H1 (cell line): ENCODE measurements around the gene CLUH. TPM values are rescaled to one million over a fixed set of nuclear protein-coding genes. Genes with fewer than 3 reads are reported as not detected.

Source experiments
- CTCF ChIA-PET: fragments of 300-600 bp; sonication (Branson Sonifier 250); formaldehyde crosslinking; loops from one replicate; lab custom pipeline; 2021; ENCODE audit not compliant: partially characterized antibody; lab: Charles Lee
- POLR2A ChIA-PET: fragments of 300-600 bp; sonication (Branson Sonifier 250); formaldehyde crosslinking; loops from one replicate; lab custom pipeline; 2021; ENCODE audit warnings: inconsistent platforms; ENCODE audit not compliant: partially characterized antibody; lab: Charles Lee
- DNase-seq, 2 experiments: peaks; one replicate each; pipeline versions ENCODE4 v3.0.0 to v3.0.0-alpha.2; 2010 to 2022; ENCODE audit warnings: low spot score in 2 of 2, low read depth in 1 of 2, mixed read lengths in 1 of 2
- FAIRE-seq: peaks from 2 replicates; lab custom pipeline; 2011; peaks lifted over from hg19 to GRCh38; lab: Jason Lieb, UNC
- H2AFZ ChIP-seq: 2 replicates; pipeline ENCODE4 v1.8.1; 2012; ENCODE audit warnings: low read length, inconsistent platforms
- H2AK5ac ChIP-seq: 2 replicates; pipeline ENCODE4 v1.6.1; 2013; ENCODE audit warnings: low read depth, low read length
- H2BK120ac ChIP-seq: replicated peaks from 2 replicates; pipeline ENCODE3; 2013; ENCODE audit warnings: low read depth, low read length, inconsistent platforms
- H2BK12ac ChIP-seq: 2 replicates; pipeline ENCODE4 v1.6.1; 2013; ENCODE audit warnings: low read depth, low read length
- H2BK15ac ChIP-seq: 2 replicates; pipeline ENCODE4 v1.6.1; 2013; ENCODE audit warnings: low read length
- H2BK20ac ChIP-seq: 2 replicates; pipeline ENCODE4 v1.6.1; 2013; ENCODE audit warnings: low read length
- H2BK5ac ChIP-seq: 2 replicates; pipeline ENCODE4 v1.6.1; 2013; ENCODE audit warnings: low read depth, low read length
- H3K14ac ChIP-seq: 2 replicates; pipeline ENCODE4 v1.6.1; 2013; ENCODE audit warnings: inconsistent platforms; ENCODE audit not compliant: insufficient read length
- H3K18ac ChIP-seq: 2 replicates; pipeline ENCODE4 v1.6.1; 2013; ENCODE audit warnings: low read length; ENCODE audit errors: extremely low read depth
- H3K23ac ChIP-seq: 2 replicates; pipeline ENCODE4 v1.6.1; 2013; ENCODE audit warnings: inconsistent platforms; ENCODE audit not compliant: insufficient read length
- H3K23me2 ChIP-seq: 2 replicates; pipeline ENCODE4 v1.6.1; 2013; ENCODE audit warnings: low read depth, low read length
- H3K27ac ChIP-seq: 2 replicates; pipeline ENCODE4 v1.6.1; 2011; ENCODE audit warnings: low read depth, low read length, inconsistent platforms
- H3K27me3 ChIP-seq, 4 experiments: replicated peaks in 1 of 4; 1 replicate in 1 of 4; 2 replicates in 3 of 4; pipeline versions ENCODE4 v1.6.1 to v1.8.1; 2011 to 2013; ENCODE audit warnings: low read length in 3 of 4, mild to moderate bottlenecking in 3 of 4, inconsistent platforms in 2 of 4, mixed read lengths in 2 of 4, moderate library complexity in 1 of 4; ENCODE audit not compliant: control insufficient read depth in 3 of 4, insufficient read depth in 3 of 4; ENCODE audit errors: extremely low read depth in 1 of 4
- H3K36me3 ChIP-seq, 4 experiments: 2 replicates each; pipeline versions ENCODE4 v1.6.1 to v1.8.1; 2011 to 2013; ENCODE audit warnings: mild to moderate bottlenecking in 4 of 4, low read length in 3 of 4, moderate library complexity in 2 of 4, control low read depth in 1 of 4, inconsistent platforms in 1 of 4; ENCODE audit not compliant: insufficient read depth in 4 of 4, control insufficient read depth in 2 of 4
- H3K4ac ChIP-seq: replicated peaks from 2 replicates; pipeline ENCODE3; 2013; ENCODE audit warnings: low read length, low read depth, mixed read lengths, inconsistent platforms; ENCODE audit not compliant: insufficient read length
- H3K4me1 ChIP-seq, 4 experiments: replicated peaks in 1 of 4; 1 replicate in 1 of 4; 2 replicates in 3 of 4; pipeline versions ENCODE4 v1.6.1 to v1.8.1; 2011 to 2013; ENCODE audit warnings: low read length in 3 of 4, inconsistent platforms in 2 of 4, mixed read lengths in 1 of 4; ENCODE audit not compliant: insufficient read depth in 4 of 4, control insufficient read depth in 3 of 4
- H3K4me2 ChIP-seq, 2 experiments: 2 replicates each; pipeline versions ENCODE4 v1.6.1 to v1.8.1; 2011 to 2013; ENCODE audit warnings: low read depth in 2 of 2, low read length in 2 of 2, control low read depth in 1 of 2, inconsistent platforms in 1 of 2, mild to moderate bottlenecking in 1 of 2; ENCODE audit not compliant: insufficient read depth in 1 of 2
- H3K4me3 ChIP-seq, 4 experiments: fragments of 200-600, 300-600 bp in 1 of 4; sonication (generic), shearing (Covaris generic), sonication (Bioruptor Twin) in 1 of 4; 2 replicates each; pipeline versions ENCODE4 v1.5.1 to v1.8.1; 2011 to 2016; ENCODE audit warnings: low read length in 4 of 4, low read depth in 3 of 4, control low read depth in 2 of 4, inconsistent platforms in 2 of 4, mild to moderate bottlenecking in 2 of 4, mixed read lengths in 1 of 4, moderate library complexity in 1 of 4; ENCODE audit not compliant: insufficient read depth in 2 of 4; ENCODE audit errors: extremely low read depth in 1 of 4
- H3K56ac ChIP-seq: replicated peaks from 2 replicates; pipeline ENCODE3; 2013; ENCODE audit warnings: low read depth, mild to moderate bottlenecking, mixed read lengths, low read length, inconsistent platforms; ENCODE audit not compliant: insufficient read length
- H3K79me1 ChIP-seq: 2 replicates; pipeline ENCODE4 v1.6.1; 2013; ENCODE audit warnings: low read depth, low read length, control low read depth
- H3K79me2 ChIP-seq, 2 experiments: 2 replicates each; pipeline versions ENCODE4 v1.6.1 to v1.8.1; 2012 to 2013; ENCODE audit warnings: low read length in 2 of 2, mild to moderate bottlenecking in 2 of 2, inconsistent platforms in 1 of 2; ENCODE audit not compliant: insufficient read depth in 2 of 2, control insufficient read depth in 1 of 2
- H3K9ac ChIP-seq, 4 experiments: replicated peaks in 1 of 4; 1 replicate in 1 of 4; 2 replicates in 3 of 4; pipeline versions ENCODE4 v1.6.1 to v1.8.1; 2011 to 2013; ENCODE audit warnings: low read depth in 3 of 4, low read length in 3 of 4, control low read depth in 2 of 4, mild to moderate bottlenecking in 2 of 4, moderate library complexity in 2 of 4, inconsistent platforms in 1 of 4; ENCODE audit errors: extremely low read depth in 1 of 4
- H3K9me3 ChIP-seq, 2 experiments: 2 replicates each; pipeline versions ENCODE4 v1.6.1 to v1.8.1; 2012 to 2013; ENCODE audit warnings: mild to moderate bottlenecking in 2 of 2, moderate library complexity in 2 of 2, control low read depth in 1 of 2, inconsistent platforms in 1 of 2, low read depth in 1 of 2, low read length in 1 of 2, mixed read lengths in 1 of 2; ENCODE audit not compliant: insufficient read depth in 2 of 2
- H4K20me1 ChIP-seq, 2 experiments: replicated peaks in 1 of 2; 2 replicates each; pipeline versions ENCODE3 to v1.8.1; 2011 to 2013; ENCODE audit warnings: inconsistent platforms in 2 of 2, low read length in 2 of 2, mild to moderate bottlenecking in 1 of 2; ENCODE audit not compliant: insufficient read depth in 2 of 2, control insufficient read depth in 1 of 2
- H4K5ac ChIP-seq: 2 replicates; pipeline ENCODE4 v1.6.1; 2013; ENCODE audit warnings: low read length, low read depth, mixed read lengths, inconsistent platforms; ENCODE audit not compliant: insufficient read length
- H4K8ac ChIP-seq: 2 replicates; pipeline ENCODE4 v1.8.0; 2013; ENCODE audit warnings: mild to moderate bottlenecking, moderate library complexity, low read length, inconsistent platforms; ENCODE audit not compliant: insufficient read depth; ENCODE audit errors: extremely low read depth
- H4K91ac ChIP-seq: replicated peaks from 2 replicates; pipeline ENCODE3; 2013; ENCODE audit warnings: low read length, mixed read lengths, inconsistent platforms; ENCODE audit not compliant: insufficient read length
- CEBPB ChIP-seq: IDR thresholded peaks from 2 replicates; pipeline ENCODE4 v1.6.1; 2012; ENCODE audit warnings: low read depth, low read length
- whole genome bisulfite sequencing, 2 experiments: shearing (Covaris generic) in 1 of 2; methylation state at CpG; one replicate each; pipeline versions ENCODE4 v1.1.6 to v1.1.7; 2013 to 2015; ENCODE audit warnings: low lambda C conversion rate in 2 of 2, mixed read lengths in 2 of 2, inconsistent platforms in 1 of 2, low coverage in 1 of 2, missing lambda C conversion rate in 1 of 2; ENCODE audit not compliant: insufficient replicate concordance in 2 of 2, insufficient coverage in 1 of 2, insufficient read length in 1 of 2; ENCODE audit errors: extremely low coverage in 1 of 2, missing lambda C conversion rate in 1 of 2; 5-methylcytosine and 5-hydroxymethylcytosine counted together
- polyA plus RNA-seq, 7 experiments: library from polyadenylated mRNA; depleted of rRNA in 3 of 7; stranded (reverse) in 5 of 7; unstranded in 2 of 7; fragments of >200 nt in 5 of 7; fragments of 200-250 nt in 2 of 7; gene quantifications; 1 replicate in 5 of 7; 2 replicates in 1 of 7; 4 replicates in 1 of 7; pipeline versions ENCODE4 v1.2.1 to v1.2.3, GENCODE V29; 2011 to 2013; ENCODE audit warnings: missing spikeins in 2 of 7, mixed read lengths in 2 of 7
- total RNA-seq: library from RNA; stranded (reverse); fragmentation: NEBNext Ultra II Directional; extraction: Animal tissue kit (Norgen Biotek cat#: 25700); gene quantifications from 2 replicates; pipeline ENCODE4 v1.2.1, GENCODE V29; 2021

CLUH gene
- total and polyA plus RNA-seq, 2 of the 8 experiments (the other 6 are each of a cell fraction or from before 2014, with no cell fraction given), result 33.6 to 98.6 TPM

GRCh38 chr17:2708585-2709182 is 2.9 kb downstream of the CLUH start:
- no peak for TF ChIP-seq CEBPB
- H2BK15ac ChIP-seq, result no peak overlapping the region
- peaks cover 0 to 9% (median 6%) of the 10 kb centered on the region in 4 experiments; a peak in 5 of 7 replicates for H3K27me3 ChIP-seq
- H3K9me3 ChIP-seq, result no peaks in the 10 kb centered on the region
- H2AFZ ChIP-seq, result no peak overlapping the region
- H3K56ac ChIP-seq, result no peak overlapping the region
- no peak overlapping the region for H2BK120ac ChIP-seq
- H3K23ac ChIP-seq, result no peak overlapping the region
- peaks cover 7% of the 10 kb centered on the region; the same call in 1 of the 2 replicates for H3K23me2 ChIP-seq
- H4K8ac ChIP-seq, result peak overlapping the region; percentile 29; the same call in 1 of the 2 replicates
- H3K36me3 ChIP-seq, result no peaks in the 10 kb centered on the region
- no peak for FAIRE-seq
- H3K27ac ChIP-seq, result no peak overlapping the region
- whole genome bisulfite sequencing, 2 experiments, result 88% methylated on average over 7 of the region's 21 CpGs; no CpG with 5 or more reads in 1 of the 2 experiments
- H3K4me1 ChIP-seq, result peaks cover 4 to 35% (median 26%) of the 10 kb centered on the region in 4 experiments
- CTCF ChIA-PET, result interaction anchor here (0.7 to 5.8 kb wide), 5 partner anchors 9 to 87 kb away, joined by 3 to 62 read pairs (median 11); no protein-coding TSS in a partner anchor
- DNase-seq, result no peak
- no peak overlapping the region for H4K5ac ChIP-seq
- H2BK12ac ChIP-seq, result no peak overlapping the region
- no peak overlapping the region for H3K4ac ChIP-seq
- no peak overlapping the region for H3K9ac ChIP-seq
- H2AK5ac ChIP-seq, result peak overlapping the region; percentile 27; the same call in 1 of the 2 replicates
- peaks cover 17% of the 10 kb centered on the region for H3K79me1 ChIP-seq
- no peak overlapping the region for H2BK20ac ChIP-seq
- H3K18ac ChIP-seq, result peak overlapping the region; percentile 19; the same call in 1 of the 2 replicates
- POLR2A ChIA-PET, result interaction anchor here (0.6 to 3.0 kb wide), 7 partner anchors 17 to 316 kb away, joined by 3 to 16 read pairs (median 3); no protein-coding TSS in a partner anchor
- H3K4me3 ChIP-seq, result no peak overlapping the region
- H4K20me1 ChIP-seq, result peaks cover 10 to 30% of the 10 kb centered on the region in 2 experiments
- H2BK5ac ChIP-seq, result no peak overlapping the region
- no peak overlapping the region for H3K4me2 ChIP-seq
- no peak overlapping the region for H3K14ac ChIP-seq
- H3K79me2 ChIP-seq, result peaks cover 21 to 60% of the 10 kb centered on the region in 2 experiments; a peak in 3 of 4 replicates
- no peak overlapping the region for H4K91ac ChIP-seq
